Body of pancreas (tissue), 4 donors: ENCODE data around the gene SUCO. TPM values are rescaled to one million over a fixed set of nuclear protein-coding genes. Genes with fewer than 3 reads are reported as not detected.

Experiments used
- ATAC-seq: fragments of 150-250 bp; one replicate; pipeline ENCODE4 v1.9.1; 2016
- DNase-seq, 4 donors: peaks; one replicate each; pipeline ENCODE4 v3.0.0-alpha.2; 2019
- H3K27ac ChIP-seq, 4 donors: fragments of 200-600 bp; sonication (generic); 1 replicate in 3 of 4; 2 replicates in 1 of 4; pipeline versions ENCODE4 v1.5.1 to v1.6.1; 2016 to 2019; ENCODE audit warnings: mild to moderate bottlenecking in 1 of 4, mixed read lengths in 1 of 4, moderate library complexity in 1 of 4
- H3K27me3 ChIP-seq, 2 donors: fragments of 200-600 bp; sonication (generic); one replicate each; pipeline ENCODE4 v1.6.0; 2016; ENCODE audit warnings: mild to moderate bottlenecking in 1 of 2
- H3K36me3 ChIP-seq, 2 donors: fragments of 200-600 bp; sonication (generic); replicated peaks in 1 of 2; 2 replicates each; pipeline ENCODE4 v1.5.1; 2016; ENCODE audit warnings: low read depth in 2 of 2; ENCODE audit not compliant: insufficient read depth in 1 of 2
- H3K4me1 ChIP-seq: fragments of 200-600 bp; sonication (generic); one replicate; pipeline ENCODE4 v1.6.0; 2016
- H3K4me3 ChIP-seq, 2 donors: fragments of 200-600 bp; sonication (generic); 1 replicate in 1 of 2; 2 replicates in 1 of 2; pipeline ENCODE4 v1.5.1; 2016 to 2019
- H3K9me3 ChIP-seq, 3 donors: fragments of 200-600 bp; sonication (generic); 1 replicate in 2 of 3; 2 replicates in 1 of 3; pipeline ENCODE4 v1.5.1; 2016
- CTCF ChIP-seq, 7 experiments: fragments of 450-650 bp in 4 of 7; fragments of 200-600 bp in 3 of 7; sonication (generic) in 3 of 7; IDR thresholded peaks; one replicate each; pipeline ENCODE4 v1.5.1; 2016 to 2019; ENCODE audit warnings: antibody characterized with exemption in 7 of 7
- POLR2A ChIP-seq, 3 donors: fragments of 450-650 bp; IDR thresholded peaks; one replicate each; pipeline ENCODE4 v1.6.1; 2016; ENCODE audit warnings: antibody characterized with exemption in 3 of 3, mild to moderate bottlenecking in 2 of 3
- WGBS, 2 donors: methylation state at CpG; one replicate each; pipeline ENCODE4 v1.1.5; 2017; 5-methylcytosine and 5-hydroxymethylcytosine counted together
- intact Hi-C: fragments of 100-400 bp; cut with DNase I; formaldehyde crosslinking; loops from one replicate; pipeline ENCODE4 v1.15.1; 2023
- total RNA-seq, 2 donors: library from RNA; depleted of rRNA; stranded (reverse); fragments of >200 nt; gene quantifications; one replicate each; pipeline ENCODE4 v1.1.0, GENCODE V29; 2016

SUCO gene
- total RNA-seq, 2 donors from 2014 or later: 61.0 to 68.6 TPM

- intact Hi-C loops: no loop called here
- peaks cover 7% of the 10 kb centered on the region for H3K4me1 ChIP-seq
- no peaks in the 10 kb centered on the region for H3K27me3 ChIP-seq
- no peaks in the 10 kb centered on the region for H3K9me3 ChIP-seq
- H3K27ac ChIP-seq: no peak overlapping the region
- DNase-seq (no peak), ATAC-seq (no peak)
- H3K36me3 ChIP-seq: peaks cover 7 to 9% of the 10 kb centered on the region in 2 donors
- H3K4me3 ChIP-seq: no peak overlapping the region
- TF ChIP-seq POLR2A (IDR thresholded peaks at IDR 0.05) (no peak), CTCF (IDR thresholded peaks at IDR 0.05) (no peak)
These were observed 74.2 kb downstream of the SUCO start for GRCh38 chr1:172607145-172607544.

- H3K36me3 ChIP-seq: peaks cover 7 to 9% of the 10 kb centered on the region in 2 donors
- no peaks in the 10 kb centered on the region for H3K9me3 ChIP-seq
- H3K27me3 ChIP-seq: no peaks in the 10 kb centered on the region
- 41 to 42% methylated on average over 4 of the region's 4 CpGs for WGBS, 2 donors
- H3K4me3 ChIP-seq: no peak overlapping the region
- no peak overlapping the region for H3K27ac ChIP-seq
- peaks cover 7% of the 10 kb centered on the region for H3K4me1 ChIP-seq
- DNase-seq: no peak
- TF ChIP-seq CTCF (IDR thresholded peaks at IDR 0.05): no peak
- ATAC-seq: no peak
- intact Hi-C loops: no loop called here
These were observed 75.2 kb downstream of the SUCO start for GRCh38 chr1:172608098-172608601.

- 87 to 92% methylated on average over 3 of the region's 3 CpGs for WGBS, 2 donors
- TF ChIP-seq POLR2A (IDR thresholded peaks at IDR 0.05): no peak
- peak in 4 of 7 experiments; percentile 2 to 20 (median 18) for TF ChIP-seq CTCF (IDR thresholded peaks at IDR 0.05)
- intact Hi-C loops: no loop called here
- DNase-seq (no peak), ATAC-seq (no peak)
- peaks cover 7% of the 10 kb centered on the region for H3K4me1 ChIP-seq
- H3K4me3 ChIP-seq: no peak overlapping the region
- no peaks in the 10 kb centered on the region for H3K9me3 ChIP-seq
- no peaks in the 10 kb centered on the region for H3K27me3 ChIP-seq
- no peak overlapping the region for H3K27ac ChIP-seq
- peaks cover 3 to 9% of the 10 kb centered on the region in 2 donors for H3K36me3 ChIP-seq
These were observed 76.6 kb downstream of the SUCO start for GRCh38 chr1:172609528-172609927.

GRCh38 chr1:172612478-172612877, 79.5 kb downstream of the SUCO start:
- intact Hi-C loops: no loop called here
- H3K36me3 ChIP-seq: peaks cover 3 to 9% of the 10 kb centered on the region in 2 donors
- H3K4me1 ChIP-seq: peaks cover 7% of the 10 kb centered on the region
- no peaks in the 10 kb centered on the region for H3K27me3 ChIP-seq
- ATAC-seq (no peak), DNase-seq (no peak)
- TF ChIP-seq CTCF (IDR thresholded peaks at IDR 0.05) (no peak), POLR2A (IDR thresholded peaks at IDR 0.05) (no peak)
- H3K4me3 ChIP-seq: no peak overlapping the region
- H3K27ac ChIP-seq: no peak overlapping the region
- H3K9me3 ChIP-seq: no peaks in the 10 kb centered on the region
- WGBS, 2 donors: 64 to 88% methylated on average over 2 of the region's 2 CpGs

- Histone ChIP-seq H3K4me1 (peaks cover 2% of the 10 kb centered on the region), H3K27me3 (no peaks in the 10 kb centered on the region), H3K27ac (no peak overlapping the region), H3K36me3 (peaks cover 3 to 9% of the 10 kb centered on the region in 2 donors), H3K9me3 (no peaks in the 10 kb centered on the region), H3K4me3 (no peak overlapping the region)
- WGBS, 2 donors: 88 to 98% methylated on average over 2 of the region's 2 CpGs
- intact Hi-C loops: no loop called here
- no peak for DNase-seq
- TF ChIP-seq CTCF (IDR thresholded peaks at IDR 0.05) (no peak), POLR2A (IDR thresholded peaks at IDR 0.05) (no peak)
- ATAC-seq: no peak
These were observed 80.3 kb downstream of the SUCO start for GRCh38 chr1:172613294-172613693.
